Mesenchymal stem cell (in vitro differentiated cells and primary cell): Measurements from ENCODE around the gene LRRK2.

Source experiments
- DNase-seq: peaks from one replicate; pipeline ENCODE4 v3.0.0-alpha.2; 2013
- H2AFZ ChIP-seq: one replicate; pipeline ENCODE4 v1.6.1; 2013; ENCODE audit warnings: low read depth, mild to moderate bottlenecking, control low read depth, inconsistent platforms, low read length, moderate library complexity
- H2AK5ac ChIP-seq: 2 replicates; pipeline ENCODE4 v1.6.1; 2013; ENCODE audit warnings: low read length, moderate library complexity, mild to moderate bottlenecking, inconsistent platforms; ENCODE audit not compliant: severe bottlenecking
- H2BK120ac ChIP-seq: one replicate; pipeline ENCODE4 v1.6.1; 2013; ENCODE audit warnings: low read depth, mild to moderate bottlenecking, inconsistent platforms, low read length, moderate library complexity
- H2BK12ac ChIP-seq, 2 experiments: one replicate each; pipeline ENCODE4 v1.6.1; 2013; ENCODE audit warnings: inconsistent platforms in 2 of 2, low read length in 2 of 2, mild to moderate bottlenecking in 2 of 2, moderate library complexity in 2 of 2, control low read depth in 1 of 2
- H2BK15ac ChIP-seq: one replicate; pipeline ENCODE4 v1.6.1; 2013; ENCODE audit warnings: mild to moderate bottlenecking, low read depth, inconsistent platforms; ENCODE audit not compliant: poor library complexity, severe bottlenecking
- H2BK5ac ChIP-seq: 2 replicates; pipeline ENCODE4 v1.6.1; 2013; ENCODE audit warnings: low read depth, mild to moderate bottlenecking, low read length, control low read depth, inconsistent platforms; ENCODE audit not compliant: poor library complexity, severe bottlenecking
- H3K14ac ChIP-seq, 2 experiments: one replicate each; pipeline ENCODE4 v1.6.1; 2013; ENCODE audit warnings: inconsistent platforms in 2 of 2, low read length in 2 of 2, control low read depth in 1 of 2, mild to moderate bottlenecking in 1 of 2, moderate library complexity in 1 of 2
- H3K18ac ChIP-seq, 2 experiments: one replicate each; pipeline ENCODE4 v1.6.1; 2013; ENCODE audit warnings: inconsistent platforms in 2 of 2, low read length in 2 of 2, control low read depth in 1 of 2, low read depth in 1 of 2, mild to moderate bottlenecking in 1 of 2
- H3K23ac ChIP-seq, 2 experiments: one replicate each; pipeline ENCODE4 v1.6.1; 2013; ENCODE audit warnings: inconsistent platforms in 2 of 2, low read length in 2 of 2, mild to moderate bottlenecking in 2 of 2, moderate library complexity in 2 of 2, control low read depth in 1 of 2
- H3K27ac ChIP-seq: 2 replicates; pipeline ENCODE4 v1.5.1; 2013; ENCODE audit warnings: mild to moderate bottlenecking, moderate library complexity, low read length, control low read depth, inconsistent platforms; ENCODE audit not compliant: poor library complexity, severe bottlenecking
- H3K27me3 ChIP-seq, 2 experiments: 2 replicates each; pipeline versions ENCODE4 v1.6.1 to v1.7.0; 2013; ENCODE audit warnings: low read length in 2 of 2, mild to moderate bottlenecking in 2 of 2, moderate library complexity in 2 of 2, control low read depth in 1 of 2, inconsistent platforms in 1 of 2; ENCODE audit not compliant: control insufficient read depth in 1 of 2, insufficient read depth in 1 of 2
- H3K36me3 ChIP-seq, 2 experiments: 2 replicates each; pipeline versions ENCODE4 v1.6.1 to v1.7.0; 2013; ENCODE audit warnings: low read length in 2 of 2, control low read depth in 1 of 2, inconsistent platforms in 1 of 2, low read depth in 1 of 2, mild to moderate bottlenecking in 1 of 2; ENCODE audit not compliant: insufficient read depth in 2 of 2, control insufficient read depth in 1 of 2
- H3K4ac ChIP-seq, 2 experiments: one replicate each; pipeline ENCODE4 v1.6.1; 2013; ENCODE audit warnings: inconsistent platforms in 2 of 2, low read length in 2 of 2, mild to moderate bottlenecking in 2 of 2, moderate library complexity in 2 of 2, control low read depth in 1 of 2, low read depth in 1 of 2
- H3K4me1 ChIP-seq: 2 replicates; pipeline ENCODE4 v1.6.1; 2013; ENCODE audit warnings: low read depth, low read length, control low read depth; ENCODE audit not compliant: control insufficient read depth, insufficient read depth
- H3K4me2 ChIP-seq: 2 replicates; pipeline ENCODE4 v1.6.1; 2013; ENCODE audit warnings: low read length, mild to moderate bottlenecking, inconsistent platforms; ENCODE audit not compliant: poor library complexity, severe bottlenecking
- H3K4me3 ChIP-seq, 2 experiments: 2 replicates each; pipeline versions ENCODE4 v1.5.1 to v1.7.0; 2013; ENCODE audit warnings: low read length in 2 of 2, mild to moderate bottlenecking in 2 of 2, control low read depth in 1 of 2, low read depth in 1 of 2; ENCODE audit not compliant: insufficient read depth in 1 of 2
- H3K79me1 ChIP-seq: replicated peaks from 2 replicates; pipeline ENCODE4 v1.6.1; 2013; ENCODE audit warnings: mild to moderate bottlenecking, control low read depth, low read length, inconsistent platforms; ENCODE audit not compliant: poor library complexity, severe bottlenecking
- H3K9ac ChIP-seq: 2 replicates; pipeline ENCODE4 v1.7.0; 2013; ENCODE audit warnings: mild to moderate bottlenecking, low read length, moderate library complexity
- H3K9me3 ChIP-seq: 2 replicates; pipeline ENCODE4 v1.7.0; 2013; ENCODE audit warnings: mild to moderate bottlenecking, low read length; ENCODE audit not compliant: control insufficient read depth
- H4K8ac ChIP-seq: one replicate; pipeline ENCODE4 v1.6.1; 2013; ENCODE audit warnings: inconsistent platforms, mild to moderate bottlenecking, low read length, moderate library complexity
- H4K91ac ChIP-seq: one replicate; pipeline ENCODE4 v1.6.1; 2013; ENCODE audit warnings: mild to moderate bottlenecking, low read length, inconsistent platforms
- WGBS: methylation state at CpG from one replicate; pipeline ENCODE4 v1.1.7; 2013; ENCODE audit warnings: mixed read lengths; 5-methylcytosine and 5-hydroxymethylcytosine counted together

LRRK2 gene

DNA sequence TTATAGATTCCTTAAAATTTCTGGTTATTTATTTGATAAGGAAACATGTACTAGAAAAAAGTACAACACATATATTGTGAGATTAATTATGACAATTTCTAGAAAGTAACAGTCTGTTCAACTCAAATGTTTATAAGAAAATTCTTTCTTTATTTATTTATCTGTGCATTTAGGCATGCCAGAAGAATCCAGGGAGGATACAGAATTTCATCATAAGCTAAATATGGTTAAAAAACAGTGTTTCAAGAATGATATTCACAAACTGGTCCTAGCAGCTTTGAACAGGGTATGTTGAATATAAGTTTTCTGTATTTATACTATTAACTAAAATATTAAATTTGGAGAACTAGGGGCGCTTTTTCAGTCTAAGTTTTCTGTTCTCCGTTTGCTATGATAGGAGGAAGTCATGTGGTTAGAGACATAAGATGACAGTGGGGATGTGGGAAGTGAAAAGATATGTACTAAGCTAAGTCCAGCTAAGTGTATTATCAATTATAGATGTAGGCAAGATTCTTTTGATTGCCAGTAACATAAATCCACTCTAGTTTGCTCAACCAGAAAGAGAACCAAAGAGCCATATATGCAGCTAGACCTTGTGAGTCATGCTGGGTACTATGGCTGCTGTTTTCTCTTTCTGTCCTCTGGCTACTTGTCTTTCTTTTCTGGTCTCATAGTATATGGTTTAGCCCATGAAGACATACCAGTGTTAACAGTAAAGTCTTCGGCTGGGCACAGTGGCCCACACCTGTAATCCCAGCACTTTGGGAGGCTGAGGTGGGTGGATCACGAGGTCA is 39.0 kb downstream of the LRRK2 start:
- H3K27me3 ChIP-seq, result no peaks in the 10 kb centered on the region
- H3K23ac ChIP-seq, result no peak overlapping the region
- peaks cover 0 to 9% of the 10 kb centered on the region in 2 experiments for H3K36me3 ChIP-seq
- H3K4me2 ChIP-seq, result no peak overlapping the region
- H3K4me3 ChIP-seq, result no peak overlapping the region
- H3K9me3 ChIP-seq, result peaks cover 7% of the 10 kb centered on the region
- no peak overlapping the region for H3K18ac ChIP-seq
- no peak overlapping the region for H2BK15ac ChIP-seq
- H3K79me1 ChIP-seq, result no peaks in the 10 kb centered on the region
- H2BK5ac ChIP-seq, result no peak overlapping the region
- peak; percentile 34 for DNase-seq
- no peak overlapping the region for H3K27ac ChIP-seq
- no peak overlapping the region for H3K9ac ChIP-seq
- no peak overlapping the region for H2BK120ac ChIP-seq
- H2AK5ac ChIP-seq, result no peak overlapping the region
- H4K8ac ChIP-seq, result no peak overlapping the region
- no peak overlapping the region for H4K91ac ChIP-seq
- 74% methylated on average over 3 of the region's 4 CpGs for WGBS
- H3K4me1 ChIP-seq, result no peaks in the 10 kb centered on the region
- no peak overlapping the region for H2BK12ac ChIP-seq
- no peak overlapping the region for H3K14ac ChIP-seq
- no peak overlapping the region for H2AFZ ChIP-seq
- H3K4ac ChIP-seq, result no peak overlapping the region

GRCh38 chr12:40271981-40272664 is 47.3 kb downstream of the LRRK2 start:
- Histone ChIP-seq H3K4me3 (no peak overlapping the region), H3K36me3 (no peaks in the 10 kb centered on the region), H3K27ac (no peak overlapping the region), H3K79me1 (no peaks in the 10 kb centered on the region), H2BK5ac (no peak overlapping the region), H3K23ac (no peak overlapping the region), H3K9me3 (no peaks in the 10 kb centered on the region), H3K4me2 (no peak overlapping the region), H2AK5ac (no peak overlapping the region), H3K9ac (no peak overlapping the region), H4K8ac (no peak overlapping the region), H2BK12ac (no peak overlapping the region), H2BK15ac (no peak overlapping the region), H3K4ac (no peak overlapping the region), H3K14ac (no peak overlapping the region), H4K91ac (no peak overlapping the region), H3K4me1 (no peaks in the 10 kb centered on the region), H3K18ac (no peak overlapping the region), H2BK120ac (no peak overlapping the region), H3K27me3 (no peaks in the 10 kb centered on the region), H2AFZ (no peak overlapping the region)
- WGBS, result 83% methylated on average over 6 of the region's 6 CpGs
- no peak for DNase-seq

DNA sequence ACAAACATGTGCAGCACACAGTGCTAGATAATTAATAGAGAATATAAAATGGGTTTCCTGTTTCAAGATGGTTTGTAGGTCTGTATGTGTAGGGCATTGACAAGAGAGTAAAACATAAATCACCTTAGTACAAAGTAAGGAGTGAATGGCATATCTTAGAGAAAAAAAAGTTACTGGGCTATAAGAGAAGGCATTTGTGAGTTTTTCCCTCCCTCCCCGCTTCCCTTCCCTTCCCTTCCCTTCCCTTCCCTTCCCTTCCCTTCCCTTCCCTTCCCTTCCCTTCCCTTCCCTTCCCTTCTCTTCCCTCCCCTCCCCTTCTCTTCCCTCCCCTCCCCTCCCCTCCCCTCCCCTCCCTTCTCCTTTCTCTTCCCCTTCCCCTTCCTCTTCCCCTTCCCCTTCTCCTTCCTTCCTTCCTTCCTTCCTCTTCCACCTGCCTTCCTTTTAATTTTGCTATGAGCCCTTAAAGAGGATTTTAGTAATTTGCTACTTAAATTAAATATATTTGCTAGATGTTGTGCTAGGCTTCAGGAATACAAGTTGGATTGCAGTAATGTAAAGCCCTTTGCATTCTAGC is 57.1 kb downstream of the LRRK2 start:
- WGBS, result 50% methylated on average over 1 of the region's 1 CpG
- Histone ChIP-seq H2AFZ (no peak overlapping the region), H4K8ac (no peak overlapping the region), H3K9ac (no peak overlapping the region), H3K9me3 (no peaks in the 10 kb centered on the region), H2BK12ac (no peak overlapping the region), H3K18ac (no peak overlapping the region), H3K14ac (no peak overlapping the region), H3K27me3 (no peaks in the 10 kb centered on the region), H3K4me2 (no peak overlapping the region), H4K91ac (no peak overlapping the region), H3K27ac (no peak overlapping the region), H3K36me3 (peaks cover 0 to 14% of the 10 kb centered on the region in 2 experiments), H3K79me1 (no peaks in the 10 kb centered on the region), H3K4me1 (no peaks in the 10 kb centered on the region), H2BK120ac (no peak overlapping the region), H3K4me3 (no peak overlapping the region), H2BK5ac (no peak overlapping the region), H2AK5ac (no peak overlapping the region), H3K23ac (no peak overlapping the region), H2BK15ac (no peak overlapping the region), H3K4ac (no peak overlapping the region)
- DNase-seq, result no peak

- Histone ChIP-seq H3K27me3 (no peaks in the 10 kb centered on the region), H2BK12ac (no peak overlapping the region), H2BK15ac (no peak overlapping the region), H3K36me3 (peaks cover 0 to 19% of the 10 kb centered on the region in 2 experiments), H3K23ac (no peak overlapping the region), H2AK5ac (no peak overlapping the region), H2AFZ (no peak overlapping the region), H3K18ac (no peak overlapping the region), H3K14ac (no peak overlapping the region), H4K8ac (no peak overlapping the region), H3K79me1 (no peaks in the 10 kb centered on the region), H3K27ac (no peak overlapping the region), H3K9ac (no peak overlapping the region), H2BK120ac (no peak overlapping the region), H4K91ac (no peak overlapping the region), H3K4me2 (no peak overlapping the region), H2BK5ac (no peak overlapping the region), H3K4ac (no peak overlapping the region), H3K9me3 (peaks cover 5% of the 10 kb centered on the region), H3K4me3 (no peak overlapping the region), H3K4me1 (no peaks in the 10 kb centered on the region)
- DNase-seq, result no peak
Observed at GRCh38 chr12:40286583-40286982, 61.8 kb downstream of the LRRK2 start.
